ENCODE data around the gene MKRN2. TPM values are rescaled to one million over a fixed set of nuclear protein-coding genes. Genes with fewer than 3 reads are reported as not detected.

The MKRN2 gene
- total RNA-seq, 5 donors from 2014 or later (not counting 1 experiment from before 2014, with no cell fraction given) = 22.2 to 31.7 (median 27.5) TPM

GRCh38 chr3:12545473-12545791 lies 11.5 kb upstream of the MKRN2 start, which contains the start of gene MKRN2OS:
MKRN2OS (minus strand) TSS chr3:12545499; CDS start chr3:12545464, 35 bp downstream.
- ATAC-seq (replicated peaks in 1 of 4) (no peak), DNase-seq (no peak)
- Histone ChIP-seq H3K9me3 (no peaks in the 10 kb centered on the region), H3K36me3 (ENCODE audit: control insufficient read depth in 2 of 2, extremely low read depth in 1 of 2, insufficient read depth in 1 of 2, low read length in 1 of 2) (no peaks in the 10 kb centered on the region), H3K27me3 (replicated peaks in 1 of 2; ENCODE audit: control insufficient read depth in 2 of 2, extremely low read depth in 1 of 2, insufficient read depth in 2 of 2, low read length in 1 of 2) (peaks cover 0 to 3% of the 10 kb centered on the region in 2 experiments), H3K4me1 (ENCODE audit: control insufficient read depth in 1 of 2, extremely low read depth in 1 of 2, insufficient read depth in 2 of 2, low read length in 2 of 2) (no peaks in the 10 kb centered on the region), H3K27ac (ENCODE audit: low read length) (no peak within 1 kb of the TSS), H3K4me3 (ENCODE audit: control insufficient read depth in 1 of 2, extremely low read depth in 1 of 2, low read length in 1 of 2) (no peak within 1 kb of the TSS)
- Mint-ChIP-seq H3K4me3 (no peak within 1 kb of the TSS), H3K27me3 (peaks cover 4 to 6% of the 10 kb centered on the region in 2 donors), H3K4me1 (peaks cover 0 to 6% (median 0%) of the 10 kb centered on the region in 3 donors), H3K36me3 (no peaks in the 10 kb centered on the region), H3K9me3 (no peaks in the 10 kb centered on the region), H3K27ac (no peak within 1 kb of the TSS)
- ChIA-PET POLR2A (no interaction called here), CTCF (no interaction called here)
- WGBS (ENCODE audit: insufficient coverage) = 100% methylated on average over 3 of the region's 4 CpGs

- H3K4me3 Mint-ChIP-seq = no peak overlapping the region
- no peaks in the 10 kb centered on the region for H3K9me3 Mint-ChIP-seq
These were observed 6.7 kb upstream of the MKRN2 start for GRCh38 chr3:12549971-12550760.

GRCh38 chr3:12553921-12554391 lies 2.9 kb upstream of the MKRN2 start:
- no peaks in the 10 kb centered on the region for H3K9me3 Mint-ChIP-seq
- Histone ChIP-seq H3K27me3 (replicated peaks in 1 of 2; ENCODE audit: control insufficient read depth in 2 of 2, extremely low read depth in 1 of 2, insufficient read depth in 2 of 2, low read length in 1 of 2) (peaks cover 0 to 44% of the 10 kb centered on the region in 2 experiments), H3K4me1 (ENCODE audit: control insufficient read depth in 1 of 2, extremely low read depth in 1 of 2, insufficient read depth in 2 of 2, low read length in 2 of 2) (peaks cover 15 to 18% of the 10 kb centered on the region in 2 experiments), H3K4me3 (ENCODE audit: control insufficient read depth in 1 of 2, extremely low read depth in 1 of 2, low read length in 1 of 2) (peak overlapping the region; percentile 22 to 70), H3K9me3 (no peaks in the 10 kb centered on the region), H3K27ac (ENCODE audit: low read length) (no peak overlapping the region), H3K36me3 (ENCODE audit: control insufficient read depth in 2 of 2, extremely low read depth in 1 of 2, insufficient read depth in 1 of 2, low read length in 1 of 2) (no peaks in the 10 kb centered on the region)
- no peak overlapping the region for H3K27ac Mint-ChIP-seq
- POLR2A ChIA-PET = interaction anchor here in 1 of 2 donors (0.5 to 0.6 kb wide), 2 partner anchors 13 to 23 kb away, joined by 3 read pairs; no protein-coding TSS in a partner anchor
- H3K4me3 Mint-ChIP-seq = peak overlapping the region; percentile 61 to 95 (median 75)
- peaks cover 28 to 40% of the 10 kb centered on the region in 2 donors for H3K27me3 Mint-ChIP-seq
- CTCF ChIA-PET = no interaction called here
- H3K4me1 Mint-ChIP-seq = peaks cover 29 to 37% (median 29%) of the 10 kb centered on the region in 3 donors
- WGBS (ENCODE audit: insufficient coverage) = 7% methylated on average over 23 of the region's 26 CpGs
- no peak for ATAC-seq (replicated peaks in 1 of 4)
- H3K36me3 Mint-ChIP-seq = no peaks in the 10 kb centered on the region
- peak in 5 of 35 experiments; percentile 8 to 26 (median 9) for DNase-seq

More at GRCh38 chr3:12549971-12550760, 6.7 kb upstream of the MKRN2 start:
- POLR2A ChIA-PET = no interaction called here
- DNase-seq = no peak
- Histone ChIP-seq H3K4me3 (ENCODE audit: control insufficient read depth in 1 of 2, extremely low read depth in 1 of 2, low read length in 1 of 2) (no peak overlapping the region), H3K36me3 (ENCODE audit: control insufficient read depth in 2 of 2, extremely low read depth in 1 of 2, insufficient read depth in 1 of 2, low read length in 1 of 2) (no peaks in the 10 kb centered on the region), H3K4me1 (ENCODE audit: control insufficient read depth in 1 of 2, extremely low read depth in 1 of 2, insufficient read depth in 2 of 2, low read length in 2 of 2) (peaks cover 4 to 6% of the 10 kb centered on the region in 2 experiments), H3K9me3 (no peaks in the 10 kb centered on the region), H3K27me3 (replicated peaks in 1 of 2; ENCODE audit: control insufficient read depth in 2 of 2, extremely low read depth in 1 of 2, insufficient read depth in 2 of 2, low read length in 1 of 2) (peaks cover 0 to 31% of the 10 kb centered on the region in 2 experiments), H3K27ac (ENCODE audit: low read length) (no peak overlapping the region)
- WGBS (ENCODE audit: insufficient coverage) = 100% methylated on average over 2 of the region's 7 CpGs
- no peak overlapping the region for H3K27ac Mint-ChIP-seq
- no peaks in the 10 kb centered on the region for H3K36me3 Mint-ChIP-seq
- H3K4me1 Mint-ChIP-seq = peaks cover 0 to 8% (median 6%) of the 10 kb centered on the region in 3 donors
- ATAC-seq (replicated peaks in 1 of 4) = no peak
- CTCF ChIA-PET = no interaction called here
- peaks cover 22 to 27% of the 10 kb centered on the region in 2 donors for H3K27me3 Mint-ChIP-seq

- H3K4me1 ChIP-seq (ENCODE audit: control insufficient read depth in 1 of 2, extremely low read depth in 1 of 2, insufficient read depth in 2 of 2, low read length in 2 of 2) = peaks cover 19 to 21% of the 10 kb centered on the region in 2 experiments
- Mint-ChIP-seq H3K27ac (peak overlapping the region; percentile 64 to 88), H3K4me3 (peak overlapping the region; percentile 81 to 95 (median 90)), H3K4me1 (peaks cover 49 to 59% (median 52%) of the 10 kb centered on the region in 3 donors), H3K9me3 (no peaks in the 10 kb centered on the region), H3K27me3 (peaks cover 24 to 34% of the 10 kb centered on the region in 2 donors), H3K36me3 (no peaks in the 10 kb centered on the region)
- no peaks in the 10 kb centered on the region for H3K36me3 ChIP-seq (ENCODE audit: control insufficient read depth in 2 of 2, extremely low read depth in 1 of 2, insufficient read depth in 1 of 2, low read length in 1 of 2)
- ChIA-PET POLR2A (no interaction called here), CTCF (interaction anchor here (0.6 to 1.0 kb wide), 2 partner anchors 76 to 108 kb away, joined by 3 to 4 read pairs; no protein-coding TSS in a partner anchor)
- peak overlapping the region; percentile 83 to 88 for H3K4me3 ChIP-seq (ENCODE audit: control insufficient read depth in 1 of 2, extremely low read depth in 1 of 2, low read length in 1 of 2)
- no peaks in the 10 kb centered on the region for H3K9me3 ChIP-seq
- 7% methylated on average over 7 of the region's 8 CpGs for WGBS (ENCODE audit: insufficient coverage)
- DNase-seq (peak in 2 of 35 experiments; percentile 8 to 33), ATAC-seq (replicated peaks in 1 of 4) (no peak)
- no peak overlapping the region for H3K27ac ChIP-seq (ENCODE audit: low read length)
- peaks cover 0 to 38% of the 10 kb centered on the region in 2 experiments for H3K27me3 ChIP-seq (replicated peaks in 1 of 2; ENCODE audit: control insufficient read depth in 2 of 2, extremely low read depth in 1 of 2, insufficient read depth in 2 of 2, low read length in 1 of 2)
These were observed 585 bp upstream of the MKRN2 start for GRCh38 chr3:12556314-12556689.

- DNase-seq (no peak), ATAC-seq (replicated peaks in 1 of 4) (no peak)
- 0% methylated on average over 8 of the region's 18 CpGs for WGBS (ENCODE audit: insufficient coverage)
- ChIA-PET POLR2A (interaction anchor here in 1 of 2 donors (0.7 kb wide), 1 partner anchor 101 kb away, joined by 10 read pairs; no protein-coding TSS in a partner anchor), CTCF (no interaction called here)
- Mint-ChIP-seq H3K4me1 (peaks cover 62 to 72% (median 65%) of the 10 kb centered on the region in 3 donors), H3K27ac (peak overlapping the region; percentile 76 to 89), H3K9me3 (no peaks in the 10 kb centered on the region), H3K36me3 (no peaks in the 10 kb centered on the region), H3K4me3 (peak overlapping the region; percentile 81 to 95 (median 90)), H3K27me3 (peaks cover 24 to 34% of the 10 kb centered on the region in 2 donors)
- H3K4me3 ChIP-seq (ENCODE audit: control insufficient read depth in 1 of 2, extremely low read depth in 1 of 2, low read length in 1 of 2) = peak overlapping the region; percentile 83 to 88
- no peaks in the 10 kb centered on the region for H3K9me3 ChIP-seq
- H3K27me3 ChIP-seq (replicated peaks in 1 of 2; ENCODE audit: control insufficient read depth in 2 of 2, extremely low read depth in 1 of 2, insufficient read depth in 2 of 2, low read length in 1 of 2) = peaks cover 0 to 25% of the 10 kb centered on the region in 2 experiments
- no peaks in the 10 kb centered on the region for H3K36me3 ChIP-seq (ENCODE audit: control insufficient read depth in 2 of 2, extremely low read depth in 1 of 2, insufficient read depth in 1 of 2, low read length in 1 of 2)
- peaks cover 21 to 23% of the 10 kb centered on the region in 2 experiments for H3K4me1 ChIP-seq (ENCODE audit: control insufficient read depth in 1 of 2, extremely low read depth in 1 of 2, insufficient read depth in 2 of 2, low read length in 2 of 2)
- peak overlapping the region; percentile 88 for H3K27ac ChIP-seq (ENCODE audit: low read length)
These were observed 700 bp downstream of the MKRN2 start for GRCh38 chr3:12557473-12558100.

GRCh38 chr3:12558706-12559105 lies 1.8 kb downstream of the MKRN2 start:
- ChIA-PET CTCF (interaction anchor here in 1 of 2 donors (0.5 kb wide), 1 partner anchor 77 kb away, joined by 3 read pairs; no protein-coding TSS in a partner anchor), POLR2A (interaction anchor here (0.5 kb wide), 2 partner anchors 15 to 19 kb away, joined by 3 to 6 read pairs; no protein-coding TSS in a partner anchor)
- no peaks in the 10 kb centered on the region for H3K36me3 Mint-ChIP-seq
- peaks cover 64 to 70% (median 67%) of the 10 kb centered on the region in 3 donors for H3K4me1 Mint-ChIP-seq
- Histone ChIP-seq H3K9me3 (no peaks in the 10 kb centered on the region), H3K36me3 (ENCODE audit: control insufficient read depth in 2 of 2, extremely low read depth in 1 of 2, insufficient read depth in 1 of 2, low read length in 1 of 2) (no peaks in the 10 kb centered on the region), H3K27ac (ENCODE audit: low read length) (no peak overlapping the region), H3K4me1 (ENCODE audit: control insufficient read depth in 1 of 2, extremely low read depth in 1 of 2, insufficient read depth in 2 of 2, low read length in 2 of 2) (peaks cover 18 to 22% of the 10 kb centered on the region in 2 experiments), H3K27me3 (replicated peaks in 1 of 2; ENCODE audit: control insufficient read depth in 2 of 2, extremely low read depth in 1 of 2, insufficient read depth in 2 of 2, low read length in 1 of 2) (peaks cover 0 to 22% of the 10 kb centered on the region in 2 experiments), H3K4me3 (ENCODE audit: control insufficient read depth in 1 of 2, extremely low read depth in 1 of 2, low read length in 1 of 2) (no peak overlapping the region)
- no peak overlapping the region for H3K27ac Mint-ChIP-seq
- ATAC-seq (replicated peaks in 1 of 4) (no peak), DNase-seq (no peak)
- WGBS (ENCODE audit: insufficient coverage) = 100% methylated on average over 3 of the region's 4 CpGs
- peaks cover 15 to 26% of the 10 kb centered on the region in 2 donors for H3K27me3 Mint-ChIP-seq
- H3K4me3 Mint-ChIP-seq = peak overlapping the region; percentile 81 to 95 (median 90)
- H3K9me3 Mint-ChIP-seq = no peaks in the 10 kb centered on the region
